Activated CD4-positive, alpha-beta T cell treated with anti-CD3 and anti-CD28 coated beads, Interleukin-2, amount 10 ng/mL, durations not matched to agents 7 days and 5 days (primary cell): ENCODE measurements around the gene STAT5B. TPM values are rescaled to one million over a fixed set of nuclear protein-coding genes. Genes with fewer than 3 reads are reported as not detected.
"Not testable (repeated sequence)": the region's sequence is repeated elsewhere in the genome, so short reads cannot be mapped to it uniquely, and the experiment has no call there.

Source experiments
- CTCF ChIA-PET: fragments of 350-600 bp; sonication (Branson Sonifier 250); formaldehyde crosslinking; loops from one replicate; lab custom pipeline; 2021; ENCODE audit warnings: antibody characterized with exemption; lab: Charles Lee
- POLR2A ChIA-PET: fragments of 350-600 bp; sonication (Branson Sonifier 250); formaldehyde crosslinking; loops from one replicate; lab custom pipeline; 2021; ENCODE audit warnings: antibody characterized with exemption; lab: Charles Lee
- DNase-seq: peaks from one replicate; pipeline ENCODE4 v3.0.0-alpha.2; 2020
- H3K27ac Mint-ChIP-seq: one replicate; pipeline ENCODE4 v1.8.0; 2021; ENCODE audit warnings: mild to moderate bottlenecking, moderate library complexity, mixed read lengths
- H3K27me3 Mint-ChIP-seq: one replicate; pipeline ENCODE4 v1.8.0; 2021; ENCODE audit warnings: mixed read lengths
- H3K36me3 Mint-ChIP-seq: one replicate; pipeline ENCODE4 v1.8.0; 2021; ENCODE audit warnings: low read depth, mixed read lengths
- H3K4me1 Mint-ChIP-seq: one replicate; pipeline ENCODE4 v1.8.0; 2021; ENCODE audit warnings: mixed read lengths
- H3K4me3 Mint-ChIP-seq: one replicate; pipeline ENCODE4 v1.8.0; 2021; ENCODE audit warnings: mild to moderate bottlenecking, moderate library complexity, mixed read lengths
- H3K9me3 Mint-ChIP-seq: one replicate; pipeline ENCODE4 v1.8.0; 2021; ENCODE audit warnings: mixed read lengths
- total RNA-seq, 2 experiments: library from RNA; stranded (reverse); gene quantifications; one replicate each; pipeline ENCODE4 v1.2.3, GENCODE V29; 2021

Gene STAT5B
- 100 to 1,000 TPM; 150 to 164 TPM for total RNA-seq

DNA sequence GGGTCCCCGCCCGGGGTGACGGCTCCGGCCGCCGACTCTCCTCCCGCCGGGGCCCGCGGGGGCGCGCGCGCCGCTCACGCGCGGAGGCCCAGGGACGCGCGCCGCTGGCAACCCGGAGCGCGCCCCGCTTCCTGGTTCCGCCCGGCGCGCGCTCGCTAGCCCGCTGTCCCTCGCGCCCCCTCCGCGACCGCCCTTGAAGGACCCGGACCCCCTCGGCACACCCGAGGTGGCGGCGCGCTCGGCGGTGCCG is at the start of gene STAT5B:
STAT5B (minus strand) TSS at position 33 of the 250 bp plus-strand sequence. CDS start 44,264 bp downstream, outside the sequence.
- peaks cover 43% of the 10 kb centered on the region for H3K4me1 Mint-ChIP-seq
- CTCF ChIA-PET: interaction anchor here (1.1 kb wide), 1 partner anchor 130 kb away, joined by 3 read pairs; no protein-coding TSS in a partner anchor
- peak within 1 kb of the TSS; percentile 89 for H3K27ac Mint-ChIP-seq

DNA sequence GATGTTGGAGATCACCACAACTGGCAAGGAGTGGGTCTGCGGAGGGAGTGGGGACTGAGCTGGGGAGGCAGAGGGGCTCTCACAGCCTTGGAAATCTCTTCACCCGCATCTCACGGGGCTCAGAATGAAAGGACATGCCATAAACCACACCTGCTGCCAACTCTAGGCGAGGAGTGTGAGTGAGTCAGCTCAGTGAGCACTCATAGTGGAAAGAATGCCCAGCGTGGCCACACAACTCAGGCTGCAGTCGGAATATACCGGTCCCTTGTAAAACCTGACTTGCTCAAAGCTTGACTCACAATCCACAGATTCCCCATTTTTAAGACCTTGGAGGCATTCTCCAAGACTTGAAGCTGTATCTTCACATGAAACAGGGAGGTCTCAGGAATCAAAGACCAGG is 48.8 kb upstream of the STAT5B start:
- Mint-ChIP-seq H3K9me3 (no peaks in the 10 kb centered on the region), H3K27me3 (no peaks in the 10 kb centered on the region), H3K4me1 (peaks cover 34% of the 10 kb centered on the region), H3K27ac (no peak overlapping the region), H3K36me3 (peaks cover 62% of the 10 kb centered on the region), H3K4me3 (no peak overlapping the region)
- CTCF ChIA-PET: interaction anchor here (1.3 to 22.5 kb wide), 3 partner anchors 11 to 80 kb away, joined by 3 to 357 read pairs (median 12); no protein-coding TSS in a partner anchor
- no peak for DNase-seq
- POLR2A ChIA-PET: no interaction called here

More for the DNA sequence above, at the start of gene STAT5B:
- Mint-ChIP-seq H3K27me3 (no peaks in the 10 kb centered on the region), H3K4me3 (peak within 1 kb of the TSS; percentile 95), H3K36me3 (peaks cover 19% of the 10 kb centered on the region), H3K9me3 (no peaks in the 10 kb centered on the region)
- POLR2A ChIA-PET: no interaction called here
- DNase-seq: peak; percentile 64

DNA sequence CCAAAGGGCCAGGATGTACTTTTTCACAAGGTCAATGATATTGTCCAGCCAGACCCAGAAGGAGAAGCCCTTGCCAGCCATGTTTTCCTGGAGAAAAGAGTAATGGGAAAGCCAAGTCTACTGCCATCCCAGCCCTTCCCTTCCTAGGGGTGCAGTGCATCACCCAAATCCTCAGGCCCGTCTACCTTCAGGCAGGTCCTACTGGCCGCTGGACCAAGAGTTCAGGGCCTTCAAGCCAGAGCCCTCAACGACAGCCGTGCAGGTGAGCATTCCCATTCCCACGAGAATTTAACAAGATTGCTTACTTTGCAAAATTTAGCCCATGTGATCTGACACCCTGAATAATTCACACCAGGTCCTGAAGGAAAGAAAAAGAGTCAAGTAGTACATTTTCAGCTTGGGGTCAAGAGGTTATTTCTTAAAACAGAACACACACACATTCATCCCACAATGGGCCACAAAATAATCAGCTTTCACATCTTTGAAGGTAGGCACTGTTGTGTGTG is 47.1 kb upstream of the STAT5B start:
- Mint-ChIP-seq H3K27me3 (no peaks in the 10 kb centered on the region), H3K9me3 (no peaks in the 10 kb centered on the region), H3K4me1 (peaks cover 49% of the 10 kb centered on the region), H3K4me3 (no peak overlapping the region), H3K27ac (peak overlapping the region; percentile 76), H3K36me3 (peaks cover 60% of the 10 kb centered on the region)
- DNase-seq: no peak
- ChIA-PET CTCF (interaction anchor here (0.7 to 22.5 kb wide), 11 partner anchors 8 to 204 kb away, joined by 3 to 357 read pairs (median 4); partner anchors contain the start of gene CAVIN1), POLR2A (no interaction called here)

DNA sequence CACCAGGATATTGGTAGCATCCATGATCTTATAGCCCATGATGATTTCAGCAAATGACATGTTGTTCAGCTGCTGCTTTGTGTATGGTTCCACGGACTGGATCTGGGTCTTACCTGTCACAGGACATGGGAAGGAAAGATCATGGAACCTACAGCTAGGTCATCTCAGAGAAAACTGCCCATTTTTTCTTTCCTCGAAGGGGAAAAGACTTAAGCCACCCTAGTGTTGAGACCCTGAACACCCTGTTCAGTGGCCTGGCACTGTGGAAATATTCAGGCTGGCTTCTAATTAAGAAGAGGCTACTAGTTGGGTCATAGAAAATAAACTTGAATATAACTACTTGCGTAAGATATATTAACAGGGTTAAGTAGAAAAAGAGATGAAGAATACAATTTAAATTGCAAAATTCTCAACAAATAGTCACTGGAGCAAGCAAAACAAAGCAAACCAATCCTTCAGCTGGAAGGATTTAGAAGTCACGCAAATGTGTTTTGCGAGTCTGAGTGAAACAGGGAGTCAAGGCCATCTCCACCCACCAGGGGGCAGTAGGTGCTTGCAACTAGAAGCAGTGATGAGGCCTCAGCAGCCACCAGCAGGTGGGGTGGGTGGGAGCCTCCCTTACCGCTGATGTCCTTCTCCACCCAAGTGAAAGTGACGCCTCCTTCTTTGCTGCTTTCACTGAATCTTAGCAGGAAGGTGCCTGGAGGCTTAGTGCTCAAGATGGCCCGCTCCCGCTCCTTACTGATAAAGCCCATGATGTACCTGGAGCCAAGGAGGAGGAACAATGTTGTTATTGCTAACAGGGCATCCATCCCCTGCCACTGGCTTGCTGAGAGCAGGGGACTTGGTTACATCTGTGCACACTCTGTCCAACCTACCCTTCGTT is 46.4 kb upstream of the STAT5B start:
- Mint-ChIP-seq H3K4me1 (peaks cover 50% of the 10 kb centered on the region), H3K4me3 (no peak overlapping the region), H3K36me3 (peaks cover 60% of the 10 kb centered on the region), H3K9me3 (no peaks in the 10 kb centered on the region), H3K27me3 (no peaks in the 10 kb centered on the region), H3K27ac (peak overlapping the region; percentile 76)
- CTCF ChIA-PET: interaction anchor here (0.6 to 22.5 kb wide), 18 partner anchors 9 to 214 kb away, joined by 3 to 357 read pairs (median 3); no protein-coding TSS in a partner anchor
- POLR2A ChIA-PET: interaction anchor here (0.6 kb wide), 1 partner anchor 93 kb away, joined by 3 read pairs; no protein-coding TSS in a partner anchor
- DNase-seq: peak; percentile 98

DNA sequence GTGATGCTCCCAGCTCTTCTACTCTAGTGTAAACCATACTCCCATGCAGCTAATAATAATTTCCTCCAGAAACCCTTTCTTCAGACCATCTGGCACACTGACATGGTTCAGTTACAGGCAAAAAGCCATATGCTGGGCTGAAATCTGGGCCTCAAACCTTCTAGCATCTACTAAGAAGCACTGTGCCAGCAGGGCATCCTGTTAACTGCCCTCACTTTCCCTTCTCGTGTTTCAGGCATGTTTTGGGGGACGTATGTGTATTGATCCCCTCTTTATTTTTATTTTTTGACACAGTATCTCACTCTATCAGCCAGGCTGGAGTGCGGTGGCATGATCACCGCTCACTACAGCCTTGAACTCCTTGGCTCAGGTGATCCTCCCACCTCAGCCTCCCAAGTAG is 45.4 kb upstream of the STAT5B start:
- Mint-ChIP-seq H3K27ac (peak overlapping the region; percentile 54), H3K36me3 (peaks cover 62% of the 10 kb centered on the region), H3K27me3 (no peaks in the 10 kb centered on the region), H3K9me3 (no peaks in the 10 kb centered on the region), H3K4me3 (no peak overlapping the region), H3K4me1 (peaks cover 60% of the 10 kb centered on the region)
- CTCF ChIA-PET: interaction anchor here (0.5 to 22.5 kb wide), 12 partner anchors 9 to 460 kb away, joined by 3 to 357 read pairs (median 6); no protein-coding TSS in a partner anchor
- POLR2A ChIA-PET: no interaction called here
- DNase-seq: no peak

DNA sequence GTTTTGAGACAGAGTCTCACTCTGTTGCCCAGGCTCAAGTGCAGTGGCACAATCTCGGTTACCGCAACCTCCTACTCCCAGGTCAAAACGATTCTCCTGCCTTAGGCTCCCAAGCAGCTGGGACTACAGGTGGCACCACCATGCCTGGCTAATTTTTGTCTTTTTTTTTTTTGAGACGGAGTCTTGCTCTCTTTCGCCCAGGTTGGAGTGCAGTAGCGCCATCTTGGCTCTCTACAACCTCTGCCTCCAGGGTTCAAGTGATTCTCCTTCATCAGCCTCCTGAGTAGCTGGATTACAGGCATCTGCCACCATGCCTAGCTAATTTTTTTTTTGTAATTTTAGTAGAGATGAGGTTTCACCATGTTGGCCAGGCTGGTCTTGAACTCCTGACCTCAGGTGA is 41.8 kb upstream of the STAT5B start:
- H3K4me3 Mint-ChIP-seq, H3K27me3 Mint-ChIP-seq, POLR2A ChIA-PET, H3K27ac Mint-ChIP-seq, H3K9me3 Mint-ChIP-seq, DNase-seq: not testable (repeated sequence)
- CTCF ChIA-PET: interaction anchor here (1.0 to 22.5 kb wide), 3 partner anchors 15 to 87 kb away, joined by 3 to 357 read pairs (median 8); no protein-coding TSS in a partner anchor
- H3K4me1 Mint-ChIP-seq: peaks cover 81% of the 10 kb centered on the region
- H3K36me3 Mint-ChIP-seq: peaks cover 64% of the 10 kb centered on the region

DNA sequence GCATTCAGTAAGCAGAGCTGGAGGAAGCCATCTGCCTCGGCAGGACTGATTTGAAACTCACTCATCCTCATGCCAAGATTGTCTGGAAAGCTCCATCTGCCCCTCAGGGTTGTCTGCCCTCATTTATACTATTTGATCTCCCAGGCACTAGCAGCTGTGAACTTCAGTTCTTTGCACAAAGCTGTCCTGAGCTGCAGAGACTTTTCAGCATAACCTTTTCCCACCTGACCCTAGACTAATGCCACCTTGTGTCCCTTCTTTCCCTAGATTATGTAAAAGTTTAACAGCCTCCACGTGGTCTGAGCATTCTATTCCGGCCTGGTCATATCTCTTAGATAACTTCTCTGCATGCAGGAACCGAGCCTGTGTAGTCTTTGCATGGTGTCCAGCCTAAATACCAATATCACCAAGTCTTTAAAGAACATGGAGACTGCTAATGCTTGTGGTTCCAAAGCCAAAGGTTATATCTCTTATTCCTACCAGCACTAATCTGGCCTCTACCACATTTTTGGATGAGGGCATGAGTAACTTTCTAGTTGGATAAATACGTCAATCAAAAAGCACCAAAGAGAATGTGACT is 41.2 kb upstream of the STAT5B start:
- POLR2A ChIA-PET: no interaction called here
- H3K27ac Mint-ChIP-seq: no peak overlapping the region
- H3K4me1 Mint-ChIP-seq: peaks cover 79% of the 10 kb centered on the region
- CTCF ChIA-PET: interaction anchor here (0.6 to 22.5 kb wide), 8 partner anchors 9 to 212 kb away, joined by 3 to 357 read pairs (median 3); no protein-coding TSS in a partner anchor
- no peak for DNase-seq
- H3K36me3 Mint-ChIP-seq: peaks cover 61% of the 10 kb centered on the region
- H3K4me3 Mint-ChIP-seq: no peak overlapping the region
- no peaks in the 10 kb centered on the region for H3K27me3 Mint-ChIP-seq
- H3K9me3 Mint-ChIP-seq: no peaks in the 10 kb centered on the region

DNA sequence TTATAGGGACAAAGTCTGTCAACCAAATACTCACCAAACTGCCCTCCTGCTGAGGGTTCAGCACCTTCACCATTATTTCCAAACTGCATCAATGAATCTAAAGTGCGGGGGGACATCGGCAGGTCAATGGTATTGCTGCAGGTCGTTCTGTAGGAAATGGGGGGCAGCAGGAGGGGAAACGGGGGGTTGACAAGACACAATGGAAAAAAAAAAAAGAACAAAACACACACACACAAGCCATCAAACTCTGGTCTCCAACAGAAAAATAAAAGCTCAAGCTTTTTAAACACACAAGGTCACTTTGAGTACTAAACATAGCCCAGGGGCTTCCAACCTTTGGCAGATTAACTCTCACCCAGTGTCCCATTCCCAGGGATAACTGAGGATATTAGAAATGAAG is 40.6 kb upstream of the STAT5B start:
- no peak overlapping the region for H3K4me3 Mint-ChIP-seq
- no peak for DNase-seq
- no peaks in the 10 kb centered on the region for H3K9me3 Mint-ChIP-seq
- H3K27me3 Mint-ChIP-seq: no peaks in the 10 kb centered on the region
- POLR2A ChIA-PET: no interaction called here
- CTCF ChIA-PET: interaction anchor here (0.6 to 22.5 kb wide), 8 partner anchors 8 to 213 kb away, joined by 3 to 357 read pairs (median 3); no protein-coding TSS in a partner anchor
- H3K27ac Mint-ChIP-seq: peak overlapping the region; percentile 74
- H3K4me1 Mint-ChIP-seq: peaks cover 77% of the 10 kb centered on the region
- H3K36me3 Mint-ChIP-seq: peaks cover 58% of the 10 kb centered on the region

DNA sequence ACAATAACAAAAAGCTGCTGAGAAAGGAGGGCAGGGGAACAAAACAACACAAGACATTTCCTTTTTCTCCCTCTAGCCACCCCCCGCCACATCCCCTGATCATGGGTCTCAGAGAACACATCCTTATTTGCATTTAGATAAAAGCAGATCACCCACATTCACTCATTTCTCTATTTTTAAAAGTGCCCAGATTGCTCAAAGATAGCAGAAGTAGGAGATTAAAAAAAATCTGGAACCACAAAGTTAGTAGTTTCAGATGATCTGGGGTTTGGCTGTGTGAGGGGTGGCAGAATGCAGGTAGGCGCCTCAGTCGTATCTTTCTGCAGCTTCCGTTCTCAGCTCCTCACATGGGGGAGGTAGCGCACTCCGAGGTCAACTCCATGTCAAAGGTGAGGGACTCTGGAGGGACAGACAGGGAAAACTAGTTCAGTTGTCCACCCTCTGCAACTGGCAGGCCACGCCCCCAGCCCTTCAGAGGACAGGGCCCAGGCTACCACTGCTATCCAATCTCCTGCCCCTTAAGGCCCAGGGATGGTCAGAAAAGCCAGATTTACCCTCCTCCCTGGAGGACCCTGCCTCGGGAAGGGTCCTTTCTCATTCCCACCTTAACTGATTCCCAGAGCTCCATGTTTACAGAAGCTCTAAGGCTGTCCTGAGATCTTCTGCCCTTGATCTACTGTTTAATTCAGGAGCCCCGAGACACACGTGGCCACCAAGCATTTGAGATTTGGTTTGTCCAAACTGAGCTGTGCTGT is 39.4 kb upstream of the STAT5B start:
- peak; percentile 41 for DNase-seq
- ChIA-PET POLR2A (interaction anchor here (0.6 kb wide), 1 partner anchor 121 kb away, joined by 5 read pairs; no protein-coding TSS in a partner anchor), CTCF (interaction anchor here (0.5 to 22.5 kb wide), 6 partner anchors 8 to 90 kb away, joined by 3 to 357 read pairs (median 3); no protein-coding TSS in a partner anchor)
- Mint-ChIP-seq H3K27ac (peak overlapping the region; percentile 82), H3K9me3 (no peaks in the 10 kb centered on the region), H3K4me3 (no peak overlapping the region), H3K36me3 (peaks cover 61% of the 10 kb centered on the region), H3K27me3 (no peaks in the 10 kb centered on the region), H3K4me1 (peaks cover 81% of the 10 kb centered on the region)

DNA sequence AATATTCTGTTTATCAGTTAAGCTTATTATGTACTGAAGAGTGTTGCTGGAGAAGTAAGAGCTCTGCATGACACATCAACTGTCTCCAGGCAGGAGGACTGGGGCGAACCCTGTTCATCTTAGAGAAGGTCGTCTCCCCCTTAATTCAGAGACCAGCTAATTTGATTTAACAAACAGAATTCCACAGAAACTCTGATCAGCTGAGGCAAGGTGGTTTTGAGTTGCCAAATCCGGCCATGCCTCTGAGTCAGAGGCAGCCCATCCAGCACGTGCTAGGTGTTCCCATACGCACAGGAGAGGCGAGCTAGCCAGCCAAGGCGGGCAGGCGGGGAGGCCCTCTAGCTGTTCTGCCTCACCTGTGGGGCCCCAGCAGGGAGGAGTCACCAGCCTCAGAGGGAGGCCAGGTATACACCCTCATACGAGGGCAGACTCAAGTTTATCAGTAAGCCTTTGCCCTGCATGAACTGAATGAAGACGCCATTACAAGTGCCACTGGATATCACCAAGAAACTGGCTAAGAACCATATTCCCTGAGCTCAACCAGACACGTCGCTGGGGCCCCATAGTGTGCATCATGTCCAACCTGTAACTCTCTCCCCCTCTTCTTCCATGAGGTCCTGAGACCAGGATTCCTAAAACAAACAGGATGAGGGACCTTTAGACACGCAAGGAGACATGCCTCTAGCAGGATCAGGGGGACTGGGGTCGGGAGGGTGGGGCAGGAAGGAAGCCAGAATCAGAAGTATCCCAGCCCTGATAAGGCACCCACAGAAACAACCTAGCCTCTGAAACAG is 37.8 kb upstream of the STAT5B start:
- peaks cover 78% of the 10 kb centered on the region for H3K4me1 Mint-ChIP-seq
- H3K4me3 Mint-ChIP-seq: peak overlapping the region; percentile 10
- H3K27me3 Mint-ChIP-seq: no peaks in the 10 kb centered on the region
- CTCF ChIA-PET: interaction anchor here (0.5 to 22.5 kb wide), 13 partner anchors 8 to 625 kb away, joined by 3 to 357 read pairs (median 4); partner anchors contain the start of genes EIF1 and KCNH4
- POLR2A ChIA-PET: interaction anchor here (0.6 kb wide), 1 partner anchor 297 kb away, joined by 4 read pairs; the partner anchor contains the start of gene DNAJC7
- peak overlapping the region; percentile 78 for H3K27ac Mint-ChIP-seq
- peaks cover 64% of the 10 kb centered on the region for H3K36me3 Mint-ChIP-seq
- DNase-seq: no peak
- no peaks in the 10 kb centered on the region for H3K9me3 Mint-ChIP-seq

DNA sequence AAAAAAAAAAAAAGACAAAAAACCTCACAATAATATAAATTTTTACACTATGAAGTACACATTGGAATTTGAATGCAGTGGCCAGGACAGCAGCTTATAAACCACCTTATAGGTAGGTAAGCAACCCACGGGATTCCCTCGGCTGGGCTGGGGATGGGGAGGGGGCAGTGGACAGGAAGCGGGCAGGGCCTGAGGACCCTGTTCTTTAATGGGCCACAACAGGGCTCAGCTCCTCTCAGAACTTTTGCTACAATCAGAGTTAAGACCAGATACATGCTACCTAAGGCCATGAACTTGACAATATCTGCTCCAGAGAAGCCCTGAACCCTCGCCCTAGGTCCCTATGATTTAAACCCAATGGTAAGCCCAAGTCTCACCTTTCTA is 37.2 kb upstream of the STAT5B start:
- no peaks in the 10 kb centered on the region for H3K27me3 Mint-ChIP-seq
- H3K9me3 Mint-ChIP-seq: no peaks in the 10 kb centered on the region
- ChIA-PET CTCF (interaction anchor here (0.7 to 22.5 kb wide), 13 partner anchors 8 to 264 kb away, joined by 3 to 357 read pairs (median 5); partner anchors contain the start of genes KCNH4 and PSMC3IP), POLR2A (no interaction called here)
- no peak overlapping the region for H3K4me3 Mint-ChIP-seq
- H3K27ac Mint-ChIP-seq: peak overlapping the region; percentile 78
- H3K36me3 Mint-ChIP-seq: peaks cover 67% of the 10 kb centered on the region
- DNase-seq: no peak
- peaks cover 75% of the 10 kb centered on the region for H3K4me1 Mint-ChIP-seq
